Nephron progenitor cell (in vitro differentiated cells): Measurements from ENCODE around the gene ASCL4.

Experiments
- DNase-seq: peaks from one replicate; pipeline ENCODE4 v3.0.0; 2021
- H3K27ac Mint-ChIP-seq: 2 replicates; pipeline ENCODE4 v1.8.0; 2021; ENCODE audit warnings: mild to moderate bottlenecking, moderate library complexity, mixed read lengths
- H3K27me3 Mint-ChIP-seq: 2 replicates; pipeline ENCODE4 v1.8.0; 2021; ENCODE audit warnings: mild to moderate bottlenecking, low read depth, mixed read lengths; ENCODE audit not compliant: poor library complexity
- H3K36me3 Mint-ChIP-seq: 2 replicates; pipeline ENCODE4 v1.8.0; 2021; ENCODE audit warnings: low read depth, mixed read lengths
- H3K4me1 Mint-ChIP-seq: 2 replicates; pipeline ENCODE4 v1.8.0; 2021; ENCODE audit warnings: mixed read lengths
- H3K4me3 Mint-ChIP-seq: 2 replicates; pipeline ENCODE4 v1.8.0; 2021; ENCODE audit warnings: mild to moderate bottlenecking, moderate library complexity, mixed read lengths
- H3K9me3 Mint-ChIP-seq: 2 replicates; pipeline ENCODE4 v1.8.0; 2021; ENCODE audit warnings: mild to moderate bottlenecking, moderate library complexity, mixed read lengths
- TF ChIP-seq, protein P1 (sequence below): fragments of 200-600 bp; sonication (generic); IDR thresholded peaks from 2 replicates; pipeline ENCODE4 v1.5.0; 2021; ENCODE audit warnings: antibody characterized with exemption

Gene ASCL4

DNA sequence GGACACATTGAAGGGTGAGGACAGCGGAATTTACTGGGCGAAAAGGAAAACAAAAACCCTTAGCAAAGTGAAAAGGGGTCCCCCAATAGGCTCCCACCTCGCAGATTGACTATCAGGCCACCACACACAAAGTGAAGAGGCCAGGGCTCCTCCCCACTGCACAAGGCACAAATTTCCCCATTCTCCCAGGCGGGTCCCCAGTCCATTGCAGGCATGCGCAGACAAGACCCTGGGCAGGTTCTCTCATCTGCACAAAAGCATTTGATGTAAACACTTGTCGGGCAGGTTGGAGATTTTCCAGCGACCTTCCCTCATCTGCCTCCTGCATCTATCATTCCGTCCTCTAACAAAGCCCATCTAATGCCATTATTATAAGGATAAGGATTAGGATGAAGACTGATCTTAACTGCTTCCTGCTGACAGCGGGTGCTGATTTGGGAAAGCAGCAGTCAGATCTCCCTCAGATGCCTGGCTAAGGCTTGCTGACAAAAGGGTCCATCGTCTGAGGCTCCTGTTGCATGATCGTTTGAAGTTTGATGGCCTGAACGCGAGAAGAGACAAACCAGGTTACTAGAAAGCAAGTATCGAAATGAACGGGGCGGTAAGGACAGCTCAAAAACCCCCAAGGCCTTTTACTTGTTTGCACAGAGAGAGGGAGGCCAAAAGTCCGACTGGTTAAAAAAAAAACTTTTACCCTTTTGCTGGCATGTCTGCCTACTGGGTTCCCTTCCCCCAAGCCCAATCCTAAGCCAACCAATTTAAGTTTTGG is 14.4 kb downstream of the ASCL4 start:
- no peaks in the 10 kb centered on the region for H3K4me1 Mint-ChIP-seq
- no peaks in the 10 kb centered on the region for H3K36me3 Mint-ChIP-seq
- no peak for DNase-seq
- peaks cover 22% of the 10 kb centered on the region for H3K27me3 Mint-ChIP-seq
- TF ChIP-seq, protein P1, sequence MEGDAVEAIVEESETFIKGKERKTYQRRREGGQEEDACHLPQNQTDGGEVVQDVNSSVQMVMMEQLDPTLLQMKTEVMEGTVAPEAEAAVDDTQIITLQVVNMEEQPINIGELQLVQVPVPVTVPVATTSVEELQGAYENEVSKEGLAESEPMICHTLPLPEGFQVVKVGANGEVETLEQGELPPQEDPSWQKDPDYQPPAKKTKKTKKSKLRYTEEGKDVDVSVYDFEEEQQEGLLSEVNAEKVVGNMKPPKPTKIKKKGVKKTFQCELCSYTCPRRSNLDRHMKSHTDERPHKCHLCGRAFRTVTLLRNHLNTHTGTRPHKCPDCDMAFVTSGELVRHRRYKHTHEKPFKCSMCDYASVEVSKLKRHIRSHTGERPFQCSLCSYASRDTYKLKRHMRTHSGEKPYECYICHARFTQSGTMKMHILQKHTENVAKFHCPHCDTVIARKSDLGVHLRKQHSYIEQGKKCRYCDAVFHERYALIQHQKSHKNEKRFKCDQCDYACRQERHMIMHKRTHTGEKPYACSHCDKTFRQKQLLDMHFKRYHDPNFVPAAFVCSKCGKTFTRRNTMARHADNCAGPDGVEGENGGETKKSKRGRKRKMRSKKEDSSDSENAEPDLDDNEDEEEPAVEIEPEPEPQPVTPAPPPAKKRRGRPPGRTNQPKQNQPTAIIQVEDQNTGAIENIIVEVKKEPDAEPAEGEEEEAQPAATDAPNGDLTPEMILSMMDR, result no peak
- H3K27ac Mint-ChIP-seq, result no peak overlapping the region
- no peak overlapping the region for H3K4me3 Mint-ChIP-seq
- H3K9me3 Mint-ChIP-seq, result peaks cover 35% of the 10 kb centered on the region

DNA sequence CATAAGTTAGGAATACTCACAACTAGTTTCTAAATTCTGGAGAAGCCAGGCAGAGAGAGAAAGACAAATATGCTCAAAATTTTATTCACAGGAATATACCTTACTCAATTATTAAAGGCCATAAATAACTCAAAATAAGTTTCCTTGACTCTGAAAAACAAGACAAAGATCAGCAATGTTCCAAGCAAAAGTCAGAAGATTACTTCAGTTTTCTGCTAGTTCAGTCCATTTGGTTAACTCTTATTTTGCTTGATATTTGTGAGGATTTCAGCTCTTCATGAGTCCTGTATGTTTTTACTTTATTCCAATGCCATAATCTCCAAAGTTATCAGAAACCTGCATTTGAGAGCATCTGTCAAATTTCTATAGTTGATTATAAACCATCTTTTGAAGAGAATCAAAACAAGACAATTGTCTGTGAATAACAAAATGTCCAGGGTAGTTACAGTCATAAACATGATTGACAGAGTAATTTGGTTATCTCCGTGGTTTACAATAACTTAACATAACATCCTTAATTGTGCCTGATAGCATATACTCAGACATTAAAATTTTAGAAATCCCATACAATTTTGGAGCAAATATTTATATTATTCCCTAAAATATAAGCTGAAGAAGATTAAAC is 17.1 kb downstream of the ASCL4 start:
- Mint-ChIP-seq H3K4me1 (no peaks in the 10 kb centered on the region), H3K4me3 (no peak overlapping the region), H3K36me3 (no peaks in the 10 kb centered on the region), H3K27ac (no peak overlapping the region), H3K9me3 (peaks cover 35% of the 10 kb centered on the region), H3K27me3 (peaks cover 43% of the 10 kb centered on the region)
- TF ChIP-seq, protein P1, result no peak
- no peak for DNase-seq

DNA sequence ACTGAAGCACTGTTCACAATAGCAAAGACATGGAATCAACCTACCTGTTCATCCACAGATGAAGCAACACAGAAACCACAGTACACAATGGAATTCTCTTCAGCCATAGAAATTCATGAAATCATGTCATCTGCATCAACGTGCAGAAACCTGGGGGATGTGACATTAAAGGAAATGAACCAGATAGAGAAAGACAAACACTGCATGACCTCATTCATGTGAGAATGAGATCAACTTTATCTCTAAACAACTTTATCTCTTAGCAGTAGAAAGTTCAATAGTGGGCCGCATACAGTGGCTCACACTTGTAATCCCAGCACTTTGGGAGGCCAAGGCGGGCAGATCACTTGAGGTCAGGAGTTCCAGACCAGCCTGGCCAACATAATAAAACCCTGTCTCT is 19.9 kb downstream of the ASCL4 start:
- Mint-ChIP-seq H3K27me3 (peaks cover 44% of the 10 kb centered on the region), H3K36me3 (no peaks in the 10 kb centered on the region), H3K4me3 (no peak overlapping the region), H3K9me3 (peaks cover 36% of the 10 kb centered on the region), H3K4me1 (no peaks in the 10 kb centered on the region), H3K27ac (no peak overlapping the region)
- DNase-seq, result no peak
- TF ChIP-seq, protein P1, result no peak

DNA sequence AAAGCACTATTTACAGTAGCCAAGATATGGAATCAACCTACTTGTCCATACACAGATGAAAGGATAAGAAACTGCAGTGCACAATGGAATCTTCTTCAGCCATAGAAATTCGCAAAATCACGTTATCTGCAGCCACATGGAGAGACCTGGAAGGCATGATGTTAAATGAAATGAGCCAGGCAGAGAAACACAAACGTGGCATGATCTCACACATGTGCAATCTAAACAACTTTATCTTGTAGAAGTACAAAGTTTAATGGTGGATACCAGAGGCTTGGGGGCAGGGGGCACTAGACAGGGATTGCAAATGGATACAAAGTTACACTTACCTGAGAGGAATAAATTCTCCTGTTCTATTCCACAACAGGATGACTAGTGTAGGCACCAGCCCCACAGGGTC is 24.1 kb downstream of the ASCL4 start:
- peaks cover 8% of the 10 kb centered on the region for H3K9me3 Mint-ChIP-seq
- no peak overlapping the region for H3K27ac Mint-ChIP-seq
- no peaks in the 10 kb centered on the region for H3K36me3 Mint-ChIP-seq
- peaks cover 43% of the 10 kb centered on the region for H3K27me3 Mint-ChIP-seq
- DNase-seq, result no peak
- H3K4me3 Mint-ChIP-seq, result no peak overlapping the region
- TF ChIP-seq, protein P1, result no peak
- no peaks in the 10 kb centered on the region for H3K4me1 Mint-ChIP-seq

DNA sequence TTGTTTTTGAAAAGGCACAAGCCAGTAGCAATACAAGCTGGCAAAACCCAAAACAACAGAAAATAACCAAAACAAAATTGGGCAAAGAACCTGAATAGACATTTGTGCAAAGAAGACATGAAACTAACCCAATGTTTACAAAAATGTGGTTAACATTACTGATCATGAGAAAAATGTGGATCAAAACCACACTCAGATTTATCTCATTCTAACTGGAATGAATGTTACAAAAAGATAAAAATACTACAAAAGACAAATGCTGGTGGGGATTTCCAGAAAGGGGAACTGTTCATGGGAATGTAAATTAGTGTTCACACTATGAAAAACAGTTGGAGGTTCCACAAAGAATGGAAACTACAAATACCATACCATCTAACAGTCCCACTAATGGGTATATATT is 26.6 kb downstream of the ASCL4 start:
- TF ChIP-seq, protein P1, result no peak
- H3K4me1 Mint-ChIP-seq, result no peaks in the 10 kb centered on the region
- no peak overlapping the region for H3K4me3 Mint-ChIP-seq
- H3K36me3 Mint-ChIP-seq, result no peaks in the 10 kb centered on the region
- H3K27me3 Mint-ChIP-seq, result peaks cover 25% of the 10 kb centered on the region
- H3K27ac Mint-ChIP-seq, result no peak overlapping the region
- DNase-seq, result no peak
- peaks cover 5% of the 10 kb centered on the region for H3K9me3 Mint-ChIP-seq

DNA sequence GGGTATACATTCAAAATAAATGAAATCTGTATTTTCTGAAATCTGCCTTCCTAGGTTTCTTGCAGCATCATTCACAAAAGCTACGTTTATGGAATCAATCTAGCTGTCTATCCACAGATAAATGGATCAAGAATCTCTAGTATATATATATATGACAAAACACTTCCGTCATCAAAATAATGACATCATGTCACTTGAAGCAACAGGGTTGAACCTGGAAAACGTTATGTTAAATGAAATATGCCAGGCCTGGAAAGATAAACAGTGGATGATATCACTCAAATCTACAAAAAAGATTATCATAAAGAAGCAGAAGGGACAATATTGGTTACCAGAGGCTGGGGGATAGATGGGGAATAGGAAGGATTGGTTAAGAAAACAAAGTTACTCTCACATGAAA is 28.6 kb downstream of the ASCL4 start:
- H3K4me1 Mint-ChIP-seq, result no peaks in the 10 kb centered on the region
- H3K9me3 Mint-ChIP-seq, result peaks cover 5% of the 10 kb centered on the region
- H3K36me3 Mint-ChIP-seq, result no peaks in the 10 kb centered on the region
- DNase-seq, result no peak
- H3K27me3 Mint-ChIP-seq, result peaks cover 13% of the 10 kb centered on the region
- H3K4me3 Mint-ChIP-seq, result no peak overlapping the region
- TF ChIP-seq, protein P1, result no peak
- H3K27ac Mint-ChIP-seq, result no peak overlapping the region
